ENCODE measurements around the gene STXBP6. TPM values are rescaled to one million over a fixed set of nuclear protein-coding genes. Genes with fewer than 3 reads are reported as not detected.

The STXBP6 gene
- total RNA-seq, 1 donor from 2014 or later = 27.1 TPM

DNA sequence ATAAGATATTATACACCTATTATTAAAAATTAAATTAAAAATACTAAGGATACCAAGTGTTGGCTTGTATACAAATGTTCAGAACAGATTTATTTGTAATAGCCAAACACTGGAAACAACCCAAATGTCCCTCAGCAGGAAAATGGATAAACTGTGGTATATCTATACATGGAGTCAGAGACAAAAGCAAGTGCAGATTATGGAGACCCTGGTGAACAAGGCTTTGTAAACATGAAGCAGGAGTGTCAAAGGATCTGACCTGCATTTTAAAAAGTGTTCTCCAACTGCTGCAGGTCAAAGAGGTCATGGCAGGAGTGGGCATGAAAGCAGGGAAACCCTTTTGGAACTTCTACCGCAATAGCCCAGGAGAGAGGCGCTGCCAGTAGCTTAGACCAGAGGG is 181.6 kb downstream of the STXBP6 start:
- no peak overlapping the region for H3K4me2 ChIP-seq (ENCODE audit: low read length)
- Mint-ChIP-seq H3K27me3 (ENCODE audit: low read depth, unreplicated experiment) (no peaks in the 10 kb centered on the region), H3K4me1 (ENCODE audit: low read depth, unreplicated experiment) (no peaks in the 10 kb centered on the region), H3K27ac (ENCODE audit: unreplicated experiment) (no peak overlapping the region), H3K36me3 (ENCODE audit: low read depth, unreplicated experiment) (peaks cover 2% of the 10 kb centered on the region), H3K4me3 (ENCODE audit: unreplicated experiment) (no peak overlapping the region), H3K9me3 (ENCODE audit: unreplicated experiment) (no peaks in the 10 kb centered on the region)
- no peak overlapping the region for H3K4me3 ChIP-seq (ENCODE audit: insufficient read depth, low read depth, low read length)
- H3K27me3 ChIP-seq (ENCODE audit: insufficient read depth, low read length) = no peaks in the 10 kb centered on the region
- H3K9ac ChIP-seq (ENCODE audit: low read length) = no peak overlapping the region
- H3K4me1 ChIP-seq (ENCODE audit: insufficient read depth, low read length) = no peaks in the 10 kb centered on the region
- no peaks in the 10 kb centered on the region for H3K9me3 ChIP-seq (ENCODE audit: insufficient read depth, low read depth, low read length)
- TF ChIP-seq, protein P1, sequence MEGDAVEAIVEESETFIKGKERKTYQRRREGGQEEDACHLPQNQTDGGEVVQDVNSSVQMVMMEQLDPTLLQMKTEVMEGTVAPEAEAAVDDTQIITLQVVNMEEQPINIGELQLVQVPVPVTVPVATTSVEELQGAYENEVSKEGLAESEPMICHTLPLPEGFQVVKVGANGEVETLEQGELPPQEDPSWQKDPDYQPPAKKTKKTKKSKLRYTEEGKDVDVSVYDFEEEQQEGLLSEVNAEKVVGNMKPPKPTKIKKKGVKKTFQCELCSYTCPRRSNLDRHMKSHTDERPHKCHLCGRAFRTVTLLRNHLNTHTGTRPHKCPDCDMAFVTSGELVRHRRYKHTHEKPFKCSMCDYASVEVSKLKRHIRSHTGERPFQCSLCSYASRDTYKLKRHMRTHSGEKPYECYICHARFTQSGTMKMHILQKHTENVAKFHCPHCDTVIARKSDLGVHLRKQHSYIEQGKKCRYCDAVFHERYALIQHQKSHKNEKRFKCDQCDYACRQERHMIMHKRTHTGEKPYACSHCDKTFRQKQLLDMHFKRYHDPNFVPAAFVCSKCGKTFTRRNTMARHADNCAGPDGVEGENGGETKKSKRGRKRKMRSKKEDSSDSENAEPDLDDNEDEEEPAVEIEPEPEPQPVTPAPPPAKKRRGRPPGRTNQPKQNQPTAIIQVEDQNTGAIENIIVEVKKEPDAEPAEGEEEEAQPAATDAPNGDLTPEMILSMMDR (IDR thresholded peaks at IDR 0.05; ENCODE audit: insufficient read depth, low read depth, low read length) = no peak
- TF ChIP-seq EZH2 (IDR thresholded peaks at IDR 0.05; ENCODE audit: insufficient read depth, low read length) = no peak
- H3K27ac ChIP-seq (ENCODE audit: low read depth, low read length) = no peak overlapping the region
- H4K20me1 ChIP-seq (ENCODE audit: insufficient read depth, low read length) = no peaks in the 10 kb centered on the region
- no peaks in the 10 kb centered on the region for H3K36me3 ChIP-seq (ENCODE audit: insufficient read depth, low read length)
- no peak overlapping the region for H2AFZ ChIP-seq (ENCODE audit: low read depth, low read length)
- DNase-seq (ENCODE audit: low read depth) (no peak), FAIRE-seq (no peak)
- H3K79me2 ChIP-seq (ENCODE audit: insufficient read depth, low read length) = no peaks in the 10 kb centered on the region

DNA sequence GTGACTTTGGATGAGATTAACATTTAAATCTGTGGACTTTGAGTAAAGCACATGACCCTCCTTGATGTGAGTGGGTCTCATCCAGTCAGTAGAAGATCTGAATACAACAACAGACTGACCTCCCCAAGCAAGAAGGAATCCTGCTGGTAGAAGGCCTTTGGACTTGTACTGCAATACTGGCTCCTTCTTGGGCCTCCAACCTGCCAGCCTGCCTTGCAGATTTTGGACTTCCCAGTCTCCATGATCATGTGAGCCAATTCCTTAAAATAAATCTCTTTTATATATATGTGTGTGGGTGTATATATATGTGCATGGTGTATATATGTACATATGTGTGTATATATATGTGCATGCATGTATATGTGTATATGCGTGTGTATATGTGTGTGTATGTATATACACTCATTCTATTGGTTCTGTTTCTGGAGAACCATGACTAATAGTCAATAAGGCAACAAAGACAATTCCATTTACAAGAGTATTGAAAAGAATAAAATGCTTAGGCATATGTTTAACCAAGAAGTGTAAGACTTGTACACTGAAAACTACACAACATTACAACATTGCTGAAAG is 183.8 kb downstream of the STXBP6 start:
- FAIRE-seq (peak; percentile 13), DNase-seq (ENCODE audit: low read depth) (no peak)
- no peak overlapping the region for H3K27ac ChIP-seq (ENCODE audit: low read depth, low read length)
- no peaks in the 10 kb centered on the region for H3K27me3 ChIP-seq (ENCODE audit: insufficient read depth, low read length)
- Mint-ChIP-seq H3K27me3 (ENCODE audit: low read depth, unreplicated experiment) (no peaks in the 10 kb centered on the region), H3K4me3 (ENCODE audit: unreplicated experiment) (no peak overlapping the region), H3K36me3 (ENCODE audit: low read depth, unreplicated experiment) (no peaks in the 10 kb centered on the region), H3K27ac (ENCODE audit: unreplicated experiment) (no peak overlapping the region), H3K4me1 (ENCODE audit: low read depth, unreplicated experiment) (peaks cover 8% of the 10 kb centered on the region), H3K9me3 (ENCODE audit: unreplicated experiment) (no peaks in the 10 kb centered on the region)
- H3K79me2 ChIP-seq (ENCODE audit: insufficient read depth, low read length) = no peaks in the 10 kb centered on the region
- no peak overlapping the region for H3K4me3 ChIP-seq (ENCODE audit: insufficient read depth, low read depth, low read length)
- no peaks in the 10 kb centered on the region for H3K36me3 ChIP-seq (ENCODE audit: insufficient read depth, low read length)
- peaks cover 7% of the 10 kb centered on the region for H3K4me1 ChIP-seq (ENCODE audit: insufficient read depth, low read length)
- H3K4me2 ChIP-seq (ENCODE audit: low read length) = no peak overlapping the region
- H3K9ac ChIP-seq (ENCODE audit: low read length) = no peak overlapping the region
- no peak for TF ChIP-seq EZH2 (IDR thresholded peaks at IDR 0.05; ENCODE audit: insufficient read depth, low read length)
- TF ChIP-seq, protein P1 (IDR thresholded peaks at IDR 0.05; ENCODE audit: insufficient read depth, low read depth, low read length) = no peak
- H4K20me1 ChIP-seq (ENCODE audit: insufficient read depth, low read length) = no peaks in the 10 kb centered on the region
- H3K9me3 ChIP-seq (ENCODE audit: insufficient read depth, low read depth, low read length) = no peaks in the 10 kb centered on the region
- H2AFZ ChIP-seq (ENCODE audit: low read depth, low read length) = no peak overlapping the region

DNA sequence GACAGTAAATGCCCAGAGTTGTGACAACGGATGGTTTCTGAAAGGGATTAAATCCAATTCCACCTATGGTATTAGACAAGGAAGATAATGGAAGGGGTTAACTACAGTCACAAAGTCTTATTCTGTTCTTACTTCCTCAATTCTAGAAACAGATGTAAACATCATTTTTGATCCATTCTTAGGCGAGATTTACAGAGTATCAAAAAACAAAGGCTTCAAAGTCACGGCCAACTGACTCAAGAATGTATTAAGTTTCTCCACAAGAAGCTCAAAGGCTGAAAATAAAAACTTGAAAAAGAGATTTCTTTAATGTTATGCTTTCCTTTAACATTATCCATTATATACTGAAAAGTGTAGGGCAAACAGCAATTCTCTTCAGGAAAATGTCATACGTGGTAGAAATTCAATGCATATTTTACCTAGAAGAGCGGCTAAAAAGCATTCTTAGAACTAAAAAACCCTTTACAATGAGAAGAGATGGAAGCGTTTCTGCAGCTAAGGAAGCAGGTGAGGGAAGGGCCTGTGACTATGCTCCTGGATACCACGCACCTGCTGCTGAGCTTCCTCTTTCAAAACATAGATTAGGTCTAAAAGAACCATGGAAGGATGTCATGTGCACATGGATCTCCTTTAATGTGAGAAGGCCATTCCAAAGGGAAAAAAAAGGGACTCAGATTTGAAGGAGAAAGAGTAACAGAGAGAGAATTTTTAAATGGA is 185.8 kb downstream of the STXBP6 start:
- DNase-seq (ENCODE audit: low read depth) (no peak), FAIRE-seq (no peak)
- no peak overlapping the region for H3K27ac Mint-ChIP-seq (ENCODE audit: unreplicated experiment)
- Histone ChIP-seq H3K4me1 (ENCODE audit: insufficient read depth, low read length) (peaks cover 13% of the 10 kb centered on the region), H3K9me3 (ENCODE audit: insufficient read depth, low read depth, low read length) (no peaks in the 10 kb centered on the region), H3K79me2 (ENCODE audit: insufficient read depth, low read length) (no peaks in the 10 kb centered on the region), H3K36me3 (ENCODE audit: insufficient read depth, low read length) (no peaks in the 10 kb centered on the region), H3K27ac (ENCODE audit: low read depth, low read length) (no peak overlapping the region), H3K27me3 (ENCODE audit: insufficient read depth, low read length) (no peaks in the 10 kb centered on the region), H4K20me1 (ENCODE audit: insufficient read depth, low read length) (no peaks in the 10 kb centered on the region), H3K4me3 (ENCODE audit: insufficient read depth, low read depth, low read length) (no peak overlapping the region), H3K4me2 (ENCODE audit: low read length) (no peak overlapping the region), H2AFZ (ENCODE audit: low read depth, low read length) (no peak overlapping the region), H3K9ac (ENCODE audit: low read length) (no peak overlapping the region)
- H3K9me3 Mint-ChIP-seq (ENCODE audit: unreplicated experiment) = no peaks in the 10 kb centered on the region
- TF ChIP-seq EZH2 (IDR thresholded peaks at IDR 0.05; ENCODE audit: insufficient read depth, low read length) = no peak
- TF ChIP-seq, protein P1 (IDR thresholded peaks at IDR 0.05; ENCODE audit: insufficient read depth, low read depth, low read length) = no peak
- H3K36me3 Mint-ChIP-seq (ENCODE audit: low read depth, unreplicated experiment) = no peaks in the 10 kb centered on the region
- peaks cover 26% of the 10 kb centered on the region for H3K4me1 Mint-ChIP-seq (ENCODE audit: low read depth, unreplicated experiment)
- no peaks in the 10 kb centered on the region for H3K27me3 Mint-ChIP-seq (ENCODE audit: low read depth, unreplicated experiment)
- no peak overlapping the region for H3K4me3 Mint-ChIP-seq (ENCODE audit: unreplicated experiment)

All from astrocyte (in vitro differentiated cells and primary cell).